ENCODE data around the gene GAL3ST1.

The GAL3ST1 gene

GRCh38 chr22:30535182-30535581 lies 39.3 kb downstream of the GAL3ST1 start:
- no peak for DNase-seq (ENCODE audit: low read depth, low spot score)

GRCh38 chr22:30531651-30532608 lies 42.5 kb downstream of the GAL3ST1 start:
- DNase-seq (ENCODE audit: low read depth, low spot score) = no peak

GRCh38 chr22:30526656-30527055 lies 47.8 kb downstream of the GAL3ST1 start:
- DNase-seq (ENCODE audit: low read depth, low spot score) = no peak

GRCh38 chr22:30523646-30524489 lies 50.6 kb downstream of the GAL3ST1 start:
- no peak for DNase-seq (ENCODE audit: low read depth, low spot score)

GRCh38 chr22:30521368-30522156 lies 52.9 kb downstream of the GAL3ST1 start:
- no peak for DNase-seq (ENCODE audit: low read depth, low spot score)

- no peak for DNase-seq (ENCODE audit: low read depth, low spot score)
Measured at GRCh38 chr22:30519842-30520425, 54.5 kb downstream of the GAL3ST1 start.

GRCh38 chr22:30516731-30517130 lies 57.7 kb downstream of the GAL3ST1 start:
- no peak for DNase-seq (ENCODE audit: low read depth, low spot score)

- DNase-seq (ENCODE audit: low read depth, low spot score) = no peak
Measured at GRCh38 chr22:30516273-30516672, 58.2 kb downstream of the GAL3ST1 start.

GRCh38 chr22:30514252-30514651 lies 60.2 kb downstream of the GAL3ST1 start:
- DNase-seq (ENCODE audit: low read depth, low spot score) = no peak

- no peak for DNase-seq (ENCODE audit: low read depth, low spot score)
Measured at GRCh38 chr22:30513462-30513861, 61.0 kb downstream of the GAL3ST1 start.

- no peak for DNase-seq (ENCODE audit: low read depth, low spot score)
Measured at GRCh38 chr22:30511911-30512310, 62.6 kb downstream of the GAL3ST1 start.

- no peak for DNase-seq (ENCODE audit: low read depth, low spot score)
Measured at GRCh38 chr22:30511109-30511508, 63.4 kb downstream of the GAL3ST1 start.

- no peak for DNase-seq (ENCODE audit: low read depth, low spot score)
Measured at GRCh38 chr22:30508216-30508615, 66.2 kb downstream of the GAL3ST1 start.

GRCh38 chr22:30507670-30508069 lies 66.8 kb downstream of the GAL3ST1 start:
- no peak for DNase-seq (ENCODE audit: low read depth, low spot score)

- DNase-seq (ENCODE audit: low read depth, low spot score) = no peak
Measured at GRCh38 chr22:30506507-30506968, 67.9 kb downstream of the GAL3ST1 start.

All from activated naive CD8-positive, alpha-beta T cell treated with anti-CD3 and anti-CD28 coated beads, Interleukin-2, amount 50 U/mL, for 16 hours (primary cell).